RCC 7860 (cell line): ENCODE measurements around the gene NOS2.
"Not testable (repeated sequence)": the region's sequence is repeated elsewhere in the genome, so short reads cannot be mapped to it uniquely, and the experiment has no call there.

ENCODE experiments used
- DNase-seq: peaks from one replicate; pipeline ENCODE4 v3.0.0-alpha.2; 2015; ENCODE audit warnings: low spot score
- FAIRE-seq: peaks from 2 replicates; lab custom pipeline; 2012; peaks lifted over from hg19 to GRCh38; lab: Jason Lieb, UNC

NOS2 gene

DNA sequence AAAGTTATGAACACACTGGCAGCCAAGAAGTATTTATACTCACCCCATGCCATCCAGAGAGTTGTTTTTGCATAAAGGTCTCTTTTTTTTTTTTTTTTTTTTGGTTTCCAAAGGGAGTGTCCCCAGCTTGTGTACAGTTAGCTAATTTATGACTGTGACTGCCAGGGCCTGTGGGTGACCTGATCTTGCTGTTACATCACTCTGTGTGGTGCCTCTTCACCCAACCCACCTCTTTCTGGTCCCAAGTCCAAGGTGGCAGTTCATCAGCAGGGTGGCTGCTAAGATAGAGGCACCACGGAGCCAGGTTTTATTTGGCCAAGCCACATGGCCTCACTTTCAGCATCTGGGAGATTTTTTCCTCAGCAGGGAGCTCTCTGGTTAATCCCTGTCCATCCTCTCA lies at the start of gene NOS2:
NOS2 (minus strand) TSS at position 8 of the 400 bp plus-strand sequence. CDS start 1,720 bp downstream, outside the sequence.
- FAIRE-seq (no peak), DNase-seq (no peak)

DNA sequence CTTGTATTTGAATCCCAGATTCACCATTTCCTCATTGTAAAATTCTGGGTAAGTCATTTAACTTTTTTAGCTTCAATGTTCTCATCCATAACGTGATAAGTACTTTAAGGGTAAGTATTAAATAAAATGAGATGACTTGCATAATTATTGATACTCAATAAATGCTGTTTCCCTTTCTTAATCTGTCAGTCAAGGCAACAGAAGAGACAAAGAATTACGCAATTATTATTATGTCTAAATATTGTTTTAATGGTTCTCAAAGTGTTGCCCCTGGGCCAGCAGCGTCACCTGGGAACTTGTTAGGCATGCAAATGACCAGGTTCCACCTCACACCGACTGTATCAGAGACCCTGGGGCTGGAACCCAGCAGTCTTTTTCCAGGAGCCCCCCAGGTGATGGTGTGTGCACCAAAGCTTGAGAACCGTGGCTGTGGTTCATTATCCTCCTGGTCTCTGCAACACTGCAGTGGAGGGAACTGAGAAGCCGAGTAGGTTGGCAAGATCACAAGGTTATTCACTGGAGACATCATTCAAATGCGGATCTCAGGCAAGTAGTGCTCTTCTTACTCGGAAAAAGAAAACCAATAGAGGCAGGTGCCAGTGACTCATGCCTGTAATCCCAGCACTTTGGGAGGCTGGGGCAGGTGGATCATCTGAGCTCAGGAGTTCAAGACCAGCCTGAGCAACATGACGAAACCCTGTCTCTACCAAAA lies 49.3 kb upstream of the NOS2 start:
- FAIRE-seq (no peak), DNase-seq (no peak)

DNA sequence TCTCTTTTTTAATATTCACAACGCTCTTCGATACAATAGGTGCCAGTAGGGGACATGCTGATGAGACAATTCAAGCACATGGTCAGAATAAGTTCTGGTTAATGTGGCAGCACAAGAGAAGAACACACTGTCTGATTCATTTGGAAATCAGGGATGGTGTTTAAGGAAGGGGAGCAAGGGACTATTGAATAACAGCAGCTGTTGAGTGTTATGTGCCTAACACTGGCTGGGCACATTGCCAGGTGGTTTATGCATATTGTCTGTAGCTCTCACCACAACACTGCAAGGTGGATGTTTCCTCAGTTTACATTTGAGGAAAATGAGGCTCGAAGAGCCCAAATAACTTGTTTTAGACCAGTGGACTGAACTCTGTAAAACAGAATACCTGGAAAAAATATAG lies 48.6 kb upstream of the NOS2 start:
- DNase-seq (no peak), FAIRE-seq (no peak)

DNA sequence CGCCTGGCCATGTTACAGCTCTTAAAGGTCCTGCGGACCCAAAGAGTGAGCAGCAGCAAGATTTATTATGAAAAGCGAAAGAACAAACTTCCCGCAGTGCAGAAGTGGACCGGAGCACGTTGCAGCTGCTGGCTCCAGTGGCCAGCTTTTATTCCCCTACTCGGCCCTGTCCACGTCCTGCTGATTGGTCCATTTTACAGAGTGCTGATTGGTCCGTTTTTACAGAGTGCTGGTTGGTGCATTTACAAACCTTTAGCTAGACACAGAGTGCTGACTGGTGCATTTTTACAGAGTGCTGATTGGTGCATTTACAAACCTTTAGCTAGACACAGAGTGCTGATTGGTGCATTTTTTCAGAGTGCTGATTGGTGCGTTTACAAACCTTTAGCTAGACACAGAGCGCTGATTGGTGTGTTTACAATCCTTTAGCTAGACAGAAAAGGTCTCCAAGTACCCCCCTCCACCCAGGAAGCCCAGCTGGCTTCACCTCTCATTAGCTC lies 46.5 kb upstream of the NOS2 start:
- not testable (repeated sequence) for FAIRE-seq, DNase-seq

DNA sequence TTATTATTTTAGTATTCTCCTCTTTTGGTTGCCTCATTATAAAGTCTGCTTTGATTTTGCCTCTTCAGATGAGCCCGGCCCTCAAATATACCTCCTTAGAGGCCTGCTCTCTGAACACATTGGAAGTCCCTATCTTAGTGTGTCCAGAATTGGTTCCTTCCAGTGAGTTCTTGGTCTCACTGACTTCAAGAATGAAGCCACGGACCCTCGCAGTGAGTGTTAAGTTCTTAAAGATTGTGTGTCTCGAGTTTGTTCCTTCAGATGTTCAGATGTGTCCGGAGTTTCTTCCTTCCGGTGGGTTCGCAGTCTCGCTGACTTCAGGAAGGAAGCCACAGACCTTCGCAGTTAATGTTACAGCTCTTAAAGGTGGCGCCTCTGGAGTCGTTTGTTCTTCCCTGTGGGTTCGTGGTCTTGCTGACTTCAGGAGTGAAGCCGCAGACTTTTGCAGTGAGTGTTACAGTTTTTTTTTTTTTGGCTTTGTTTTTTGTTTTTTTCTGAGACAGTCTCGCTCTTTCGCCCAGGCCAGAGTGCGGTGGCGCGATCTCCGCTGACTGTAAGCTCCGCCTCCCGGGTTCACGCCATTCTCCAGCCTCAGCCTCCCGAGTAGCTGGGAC lies 45.8 kb upstream of the NOS2 start:
- DNase-seq (no peak), FAIRE-seq (no peak)

DNA sequence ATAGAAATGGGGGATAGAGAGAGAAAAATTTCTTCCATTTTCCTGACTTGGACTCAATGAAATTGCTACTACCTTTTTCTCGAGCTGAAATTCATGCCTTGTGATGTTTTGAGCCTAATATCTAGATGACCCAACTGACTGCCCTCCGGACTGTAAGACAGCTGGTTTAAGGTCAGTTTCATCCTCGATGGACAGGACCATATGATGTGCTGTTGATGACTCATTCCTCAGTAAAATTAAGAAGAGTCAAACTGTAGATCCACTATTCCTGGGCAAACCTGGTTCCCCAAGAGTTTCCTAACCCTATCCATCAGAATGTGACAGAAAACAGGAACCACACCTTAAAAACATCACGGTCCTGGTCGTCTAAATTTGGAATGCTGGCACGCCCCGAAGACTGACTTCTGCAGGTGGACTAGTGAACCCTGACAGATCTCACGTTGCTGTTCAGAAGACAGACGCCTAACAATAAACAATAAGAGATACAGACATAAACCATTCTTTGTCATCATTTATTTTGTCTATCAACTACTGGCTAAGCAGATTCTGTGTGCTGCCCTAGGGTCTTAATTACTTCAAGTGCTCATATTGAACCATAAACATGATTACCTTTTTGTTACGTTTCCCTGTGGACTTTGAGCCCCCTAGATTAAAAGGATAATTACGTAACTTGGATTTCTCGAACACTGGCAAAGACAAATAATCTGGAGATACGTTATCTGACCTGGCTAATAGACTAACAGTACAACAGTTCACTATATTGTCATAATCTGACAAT lies 45.1 kb upstream of the NOS2 start:
- DNase-seq (no peak), FAIRE-seq (no peak)

DNA sequence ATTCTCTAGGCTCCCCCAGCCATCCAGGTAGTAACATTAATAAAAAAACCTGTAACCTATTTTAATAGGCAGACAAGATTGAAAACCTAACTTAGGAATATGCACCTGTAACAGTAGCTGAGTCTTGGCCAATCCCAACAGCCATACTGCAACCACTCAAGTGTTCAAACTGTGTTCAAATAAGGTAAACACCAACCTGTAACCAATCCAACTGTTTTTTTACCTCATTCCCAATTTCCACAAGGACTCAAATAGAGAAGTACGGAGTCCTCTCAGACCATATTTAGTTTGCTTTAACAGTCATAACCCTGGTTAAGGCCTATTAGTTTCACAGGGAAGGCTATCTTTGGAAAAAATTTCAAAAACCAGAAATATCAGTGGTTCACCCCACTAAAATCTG lies 40.4 kb upstream of the NOS2 start:
- no peak for FAIRE-seq

DNA sequence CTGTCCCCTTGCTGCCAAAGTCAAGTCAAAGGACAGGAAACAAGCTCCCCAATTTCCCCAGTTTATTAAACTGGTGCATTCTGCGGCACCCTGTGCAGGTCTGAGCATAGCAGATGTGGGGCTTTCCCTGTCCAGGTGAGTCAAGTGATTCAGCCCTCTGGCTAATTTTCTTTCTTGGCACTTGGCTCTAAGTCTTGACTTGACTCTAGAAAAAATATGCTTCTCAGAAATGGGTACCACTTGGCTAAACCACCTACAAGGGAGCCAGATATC lies 40.0 kb upstream of the NOS2 start:
- not testable (repeated sequence) for DNase-seq, FAIRE-seq

More for the DNA sequence above, 40.4 kb upstream of the NOS2 start:
- DNase-seq = no peak

DNA sequence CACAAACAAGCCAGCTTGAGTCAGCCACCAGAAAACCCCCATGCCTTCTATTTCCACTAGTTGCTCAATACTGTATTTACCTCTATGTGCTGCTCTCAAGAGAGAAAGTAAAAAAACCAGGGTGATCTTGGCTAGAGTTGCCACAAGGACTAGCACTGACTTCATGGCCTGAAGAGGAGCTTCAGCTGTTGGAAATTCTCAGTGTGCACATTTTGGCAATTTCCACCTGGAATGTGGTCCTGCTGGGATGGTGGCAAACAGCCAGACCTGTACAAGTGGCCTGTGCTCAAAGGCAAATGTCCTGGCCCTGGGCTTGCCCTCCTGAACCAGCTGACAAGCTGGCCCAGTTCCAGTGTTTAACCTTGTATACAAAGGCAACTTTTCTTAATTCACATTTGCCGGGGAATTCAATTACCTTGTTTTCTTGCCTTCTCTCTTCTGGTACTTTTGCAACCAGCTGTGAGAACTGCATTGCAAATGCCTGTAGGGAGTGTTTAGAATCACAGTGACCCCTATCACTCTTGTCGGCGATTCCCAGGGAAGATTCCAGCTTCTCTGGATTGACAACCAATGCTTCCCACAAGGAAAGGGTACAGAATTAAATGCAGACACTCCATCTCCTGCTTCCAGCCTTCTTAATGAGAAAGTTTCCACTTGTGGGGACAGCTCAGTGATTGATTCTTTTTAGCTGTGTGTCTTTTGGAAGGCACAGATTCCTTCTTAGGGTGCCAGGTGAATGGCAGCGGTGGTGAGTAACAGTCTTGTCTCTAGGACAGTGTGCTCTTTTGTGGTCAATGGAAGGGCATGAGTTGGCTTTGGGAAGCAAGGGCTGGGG lies 39.5 kb upstream of the NOS2 start:
- DNase-seq, FAIRE-seq: not testable (repeated sequence)

DNA sequence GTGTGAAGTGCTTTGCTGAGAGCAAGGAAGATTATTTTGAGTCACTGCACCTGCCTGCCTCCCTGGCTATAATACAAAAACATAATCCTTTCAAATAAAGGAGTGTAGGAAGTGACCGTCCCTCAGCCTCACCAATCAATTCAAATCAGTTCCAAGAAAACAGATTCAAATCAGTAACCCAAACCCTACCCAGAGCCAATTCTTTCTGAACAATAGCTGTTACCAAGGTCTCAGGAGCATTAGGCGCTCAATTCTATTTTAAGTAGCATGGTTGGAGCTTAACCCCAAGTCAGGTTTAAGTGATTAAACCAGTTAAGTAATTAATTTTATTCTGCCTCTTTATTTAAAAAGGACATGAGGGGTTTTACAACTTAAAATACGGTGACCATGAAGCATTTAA lies 38.3 kb upstream of the NOS2 start:
- DNase-seq, FAIRE-seq: not testable (repeated sequence)

DNA sequence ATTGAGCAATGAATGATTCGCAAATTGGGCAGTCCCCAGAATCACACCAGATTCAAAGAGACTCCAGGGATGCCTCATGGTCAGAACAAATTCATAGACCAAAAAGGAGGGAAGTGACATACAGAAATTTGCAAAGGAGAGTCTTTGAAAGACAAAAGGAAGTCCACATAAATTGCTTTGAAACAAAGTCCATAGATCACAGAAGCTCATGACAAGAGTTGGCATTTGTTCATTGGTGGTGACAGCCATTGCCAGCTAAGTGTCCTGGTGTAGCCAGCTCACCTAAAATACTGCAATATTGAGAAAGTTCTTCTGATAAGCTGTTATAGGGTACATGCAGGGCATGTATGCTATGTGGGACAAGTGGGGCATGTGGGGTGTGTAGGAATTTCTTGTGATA lies 37.4 kb upstream of the NOS2 start:
- DNase-seq = not testable (repeated sequence)

DNA sequence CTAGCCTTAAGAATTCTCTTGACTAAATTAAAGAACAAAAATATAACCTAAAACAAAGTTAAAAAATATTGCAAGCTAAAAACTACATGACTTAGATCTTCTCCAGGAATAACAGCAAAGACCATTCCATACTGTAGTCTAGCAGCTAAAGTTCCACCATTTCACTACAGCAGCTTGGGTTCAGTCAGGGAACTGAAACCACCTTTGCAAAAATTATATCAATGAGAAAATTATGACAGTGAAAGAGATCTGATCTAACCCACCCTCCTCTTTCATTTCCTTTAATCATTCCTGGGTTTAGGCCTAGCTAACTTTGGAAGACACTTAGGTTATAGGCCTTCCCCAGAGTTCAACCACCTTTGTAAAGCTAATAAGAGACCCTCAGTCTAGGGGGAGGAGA lies 36.3 kb upstream of the NOS2 start:
- no peak for FAIRE-seq
- DNase-seq = no peak

More for the DNA sequence above, 37.4 kb upstream of the NOS2 start:
- not testable (repeated sequence) for FAIRE-seq

DNA sequence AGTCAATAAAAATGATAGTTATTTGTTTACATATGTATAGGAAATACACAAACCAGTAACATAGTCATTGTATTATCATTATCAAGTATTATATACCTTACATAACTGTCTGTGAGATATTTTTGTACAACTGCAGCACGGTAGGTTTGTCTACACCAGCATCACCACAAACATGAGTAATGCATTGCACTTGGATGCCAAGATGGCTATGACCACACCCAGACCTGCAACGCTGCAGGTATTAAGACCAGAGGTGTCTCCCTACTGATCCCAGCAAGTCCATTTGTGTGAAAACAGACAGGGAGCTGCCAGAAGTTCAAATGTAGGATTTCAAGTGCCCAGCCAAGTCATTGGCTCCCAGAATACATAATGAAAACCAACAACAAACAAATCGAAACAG lies 34.2 kb upstream of the NOS2 start:
- FAIRE-seq (no peak), DNase-seq (no peak)

DNA sequence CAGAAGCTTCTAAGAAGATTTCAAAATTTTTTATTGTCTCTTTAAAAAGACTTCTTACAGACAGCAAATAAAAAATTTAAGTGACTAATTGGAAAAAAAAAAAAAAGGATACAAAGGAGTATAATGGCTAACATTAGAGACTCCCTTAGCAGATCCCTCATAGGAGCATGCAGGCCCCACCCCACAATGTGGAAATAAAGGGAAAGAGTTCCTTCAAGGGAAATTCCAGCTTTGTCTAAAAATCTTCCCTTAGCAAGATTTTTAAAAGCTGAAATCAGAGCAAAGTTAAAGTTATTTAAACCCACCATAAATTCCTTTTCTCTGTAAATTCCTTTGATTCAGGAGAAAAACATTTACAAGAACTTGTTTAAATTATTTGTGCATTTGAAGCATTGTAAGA lies 32.5 kb upstream of the NOS2 start:
- DNase-seq (no peak), FAIRE-seq (no peak)

DNA sequence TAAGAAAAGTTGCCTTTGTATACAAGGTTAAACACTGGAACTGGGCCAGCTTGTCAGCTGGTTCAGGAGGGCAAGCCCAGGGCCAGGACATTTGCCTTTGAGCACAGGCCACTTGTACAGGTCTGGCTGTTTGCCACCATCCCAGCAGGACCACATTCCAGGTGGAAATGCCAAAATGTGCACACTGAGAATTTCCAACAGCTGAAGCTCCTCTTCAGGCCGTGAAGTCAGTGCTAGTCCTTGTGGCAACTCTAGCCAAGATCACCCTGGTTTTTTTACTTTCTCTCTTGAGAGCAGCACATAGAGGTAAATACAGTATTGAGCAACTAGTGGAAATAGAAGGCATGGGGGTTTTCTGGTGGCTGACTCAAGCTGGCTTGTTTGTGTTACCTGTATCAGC lies 29.6 kb upstream of the NOS2 start:
- not testable (repeated sequence) for FAIRE-seq, DNase-seq

DNA sequence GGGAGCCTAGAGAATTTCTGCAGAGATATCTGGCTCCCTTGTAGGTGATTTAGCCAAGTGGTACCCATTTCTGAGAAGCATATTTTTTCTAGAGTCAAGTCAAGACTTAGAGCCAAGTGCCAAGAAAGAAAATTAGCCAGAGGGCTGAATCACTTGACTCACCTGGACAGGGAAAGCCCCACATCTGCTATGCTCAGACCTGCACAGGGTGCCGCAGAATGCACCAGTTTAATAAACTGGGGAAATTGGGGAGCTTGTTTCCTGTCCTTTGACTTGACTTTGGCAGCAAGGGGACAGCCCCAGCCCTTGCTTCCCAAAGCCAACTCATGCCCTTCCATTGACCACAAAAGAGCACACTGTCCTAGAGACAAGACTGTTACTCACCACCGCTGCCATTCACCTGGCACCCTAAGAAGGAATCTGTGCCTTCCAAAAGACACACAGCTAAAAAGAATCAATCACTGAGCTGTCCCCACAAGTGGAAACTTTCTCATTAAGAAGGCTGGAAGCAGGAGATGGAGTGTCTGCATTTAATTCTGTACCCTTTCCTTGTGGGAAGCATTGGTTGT lies 28.9 kb upstream of the NOS2 start:
- not testable (repeated sequence) for DNase-seq, FAIRE-seq

DNA sequence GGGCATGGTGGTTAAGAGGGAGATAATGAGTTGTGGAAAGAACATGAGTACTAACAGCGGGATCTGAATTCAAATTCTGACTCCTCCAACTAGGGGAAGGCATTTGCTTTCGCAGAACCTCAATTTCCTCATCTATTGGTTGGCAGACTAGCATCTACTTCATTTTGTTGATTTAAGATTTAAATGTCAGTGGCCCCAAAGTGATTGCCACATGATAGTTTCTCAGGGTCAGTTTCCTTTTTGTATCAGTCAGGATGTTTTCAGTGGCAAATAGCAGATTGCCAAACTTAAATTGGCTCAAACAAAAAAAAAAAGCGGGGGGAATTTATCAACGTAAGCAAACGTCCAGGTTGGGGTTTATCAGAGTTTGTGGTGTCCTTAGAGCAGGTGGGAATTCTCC lies 25.1 kb upstream of the NOS2 start:
- no peak for FAIRE-seq
- DNase-seq = no peak

DNA sequence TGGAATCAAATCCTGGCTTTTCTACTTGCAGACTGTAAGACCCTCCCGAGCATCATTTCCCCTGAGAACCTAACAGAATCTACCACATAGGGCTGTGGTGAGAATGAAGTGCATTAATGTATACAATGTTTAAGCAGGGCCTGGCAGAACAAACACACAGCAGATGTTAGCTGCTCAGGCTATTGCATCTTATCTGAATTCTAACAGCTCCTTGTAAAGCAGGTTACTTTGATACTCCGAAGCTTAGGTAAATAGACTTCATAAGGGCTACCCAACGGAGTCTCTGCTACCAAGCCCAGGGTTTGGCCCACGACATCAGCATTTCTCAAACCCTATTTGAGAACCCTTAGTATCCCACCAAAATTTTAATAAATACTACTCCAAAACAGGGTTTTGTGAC lies 24.4 kb upstream of the NOS2 start:
- DNase-seq (no peak), FAIRE-seq (no peak)

DNA sequence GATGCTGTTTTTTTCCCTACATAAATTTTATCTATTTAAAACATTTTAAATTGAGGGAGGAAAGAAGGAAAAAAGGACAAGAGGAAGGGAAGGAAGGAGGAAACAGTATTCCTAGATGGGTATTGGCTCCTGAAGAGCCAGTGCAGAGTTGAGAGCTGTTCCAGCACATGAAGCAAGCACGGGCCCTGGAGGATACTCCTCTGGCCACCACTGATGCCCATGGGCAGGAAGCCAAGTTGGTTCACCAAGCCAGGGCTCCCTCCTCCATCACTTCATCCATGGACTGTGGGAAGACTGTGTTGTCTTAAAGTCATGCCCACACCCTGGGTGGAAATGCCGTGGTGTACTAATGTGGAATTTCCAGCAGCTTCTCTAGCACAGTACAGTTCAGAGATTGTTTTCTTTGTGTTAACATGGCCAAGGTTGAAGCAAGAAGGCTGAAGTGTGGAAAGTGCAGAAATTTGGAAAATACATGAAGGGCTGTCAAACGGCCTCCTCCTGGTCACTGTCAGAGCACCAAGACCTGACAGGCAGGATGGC lies 23.9 kb upstream of the NOS2 start:
- FAIRE-seq (no peak), DNase-seq (no peak)

DNA sequence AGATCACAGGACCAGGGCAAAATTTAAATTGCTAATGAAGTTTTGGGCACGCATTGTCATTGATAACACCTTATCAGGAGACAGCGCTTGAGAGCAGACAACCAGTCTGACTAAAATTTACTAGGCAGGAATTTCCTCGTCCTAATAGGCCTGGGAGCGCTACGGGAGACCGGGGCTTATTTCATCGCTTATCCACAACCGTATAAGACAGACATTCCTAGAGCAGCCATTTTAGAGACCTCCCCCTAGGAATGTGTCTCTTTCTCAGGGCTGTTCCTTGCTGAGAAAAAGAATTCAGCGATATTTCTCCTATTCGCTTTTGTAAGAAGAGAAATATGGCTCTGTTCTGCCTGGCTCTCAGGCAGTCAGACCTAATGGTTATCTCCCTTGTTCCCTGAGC lies 21.8 kb upstream of the NOS2 start:
- not testable (repeated sequence) for FAIRE-seq, DNase-seq
